AG09309 (cell line): ENCODE data around the gene TXNDC11.

ENCODE experiments used
- DNase-seq: peaks from one replicate; pipeline ENCODE4 v3.0.0-alpha.2; 2010; ENCODE audit warnings: low read depth
- H3K4me3 ChIP-seq: 2 replicates; pipeline ENCODE4 v1.5.1; 2011; ENCODE audit warnings: mild to moderate bottlenecking, low read depth, low read length, moderate library complexity; ENCODE audit not compliant: control insufficient read depth
- TF ChIP-seq, protein P1 (sequence below): IDR thresholded peaks from 2 replicates; pipeline ENCODE4 v1.5.1; 2011; ENCODE audit warnings: mild to moderate bottlenecking, low read depth, low read length, inconsistent platforms; ENCODE audit not compliant: insufficient read depth, control insufficient read depth; ENCODE audit errors: missing control alignments

The TXNDC11 gene

GRCh38 chr16:11762431-11762830 lies 19.8 kb upstream of the TXNDC11 start:
- TF ChIP-seq, protein P1, sequence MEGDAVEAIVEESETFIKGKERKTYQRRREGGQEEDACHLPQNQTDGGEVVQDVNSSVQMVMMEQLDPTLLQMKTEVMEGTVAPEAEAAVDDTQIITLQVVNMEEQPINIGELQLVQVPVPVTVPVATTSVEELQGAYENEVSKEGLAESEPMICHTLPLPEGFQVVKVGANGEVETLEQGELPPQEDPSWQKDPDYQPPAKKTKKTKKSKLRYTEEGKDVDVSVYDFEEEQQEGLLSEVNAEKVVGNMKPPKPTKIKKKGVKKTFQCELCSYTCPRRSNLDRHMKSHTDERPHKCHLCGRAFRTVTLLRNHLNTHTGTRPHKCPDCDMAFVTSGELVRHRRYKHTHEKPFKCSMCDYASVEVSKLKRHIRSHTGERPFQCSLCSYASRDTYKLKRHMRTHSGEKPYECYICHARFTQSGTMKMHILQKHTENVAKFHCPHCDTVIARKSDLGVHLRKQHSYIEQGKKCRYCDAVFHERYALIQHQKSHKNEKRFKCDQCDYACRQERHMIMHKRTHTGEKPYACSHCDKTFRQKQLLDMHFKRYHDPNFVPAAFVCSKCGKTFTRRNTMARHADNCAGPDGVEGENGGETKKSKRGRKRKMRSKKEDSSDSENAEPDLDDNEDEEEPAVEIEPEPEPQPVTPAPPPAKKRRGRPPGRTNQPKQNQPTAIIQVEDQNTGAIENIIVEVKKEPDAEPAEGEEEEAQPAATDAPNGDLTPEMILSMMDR, result no peak
- no peak overlapping the region for H3K4me3 ChIP-seq

GRCh38 chr16:11759997-11760396 lies 17.3 kb upstream of the TXNDC11 start:
- DNase-seq, result no peak
- TF ChIP-seq, protein P1, result no peak
- no peak overlapping the region for H3K4me3 ChIP-seq

More at GRCh38 chr16:11762431-11762830, 19.8 kb upstream of the TXNDC11 start:
- no peak for DNase-seq

- H3K4me3 ChIP-seq, result no peak overlapping the region
- DNase-seq, result no peak
- TF ChIP-seq, protein P1, result no peak
Measured at GRCh38 chr16:11759163-11759834, 16.6 kb upstream of the TXNDC11 start.

DNA sequence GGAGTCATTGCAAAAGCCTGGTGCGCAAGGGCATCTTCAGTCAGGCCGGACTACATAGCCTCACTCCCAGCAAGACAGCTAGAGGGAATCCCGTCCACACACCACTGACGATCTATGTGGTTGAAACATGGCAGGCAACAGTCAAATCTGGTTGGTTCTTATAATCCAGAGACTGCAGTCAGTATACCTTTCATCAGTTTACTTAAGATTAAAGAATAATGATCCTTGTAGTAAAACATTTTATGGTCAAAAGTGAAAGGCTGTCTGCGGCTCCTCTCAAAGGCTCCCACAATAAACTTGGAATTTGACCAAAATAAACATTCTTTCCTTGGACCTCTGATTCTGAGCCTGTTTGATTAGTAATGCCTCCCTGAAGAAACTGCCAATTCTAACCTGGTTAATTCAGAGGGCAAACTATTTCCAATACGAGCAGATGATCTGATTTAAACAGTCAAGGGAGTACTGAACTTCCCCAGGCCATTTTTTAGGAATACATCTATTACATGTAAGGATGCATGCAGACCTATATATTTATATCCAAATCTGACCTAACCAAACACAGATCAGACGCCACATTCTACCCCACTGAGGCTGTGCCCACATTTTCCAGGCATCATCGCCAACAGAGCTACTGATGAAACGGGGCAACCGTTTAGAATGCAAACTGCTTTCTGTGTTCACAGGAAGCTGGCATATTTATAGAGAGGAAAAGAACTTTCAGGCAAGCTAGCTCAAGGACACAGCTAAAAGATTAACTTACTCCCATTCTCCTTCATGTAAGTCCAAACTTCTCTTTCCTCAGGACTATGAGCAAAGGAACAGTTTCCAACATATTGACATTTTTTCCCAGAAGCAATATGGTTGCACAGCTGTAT lies 15.3 kb upstream of the TXNDC11 start:
- H3K4me3 ChIP-seq, result no peak overlapping the region
- TF ChIP-seq, protein P1, result no peak
- no peak for DNase-seq

DNA sequence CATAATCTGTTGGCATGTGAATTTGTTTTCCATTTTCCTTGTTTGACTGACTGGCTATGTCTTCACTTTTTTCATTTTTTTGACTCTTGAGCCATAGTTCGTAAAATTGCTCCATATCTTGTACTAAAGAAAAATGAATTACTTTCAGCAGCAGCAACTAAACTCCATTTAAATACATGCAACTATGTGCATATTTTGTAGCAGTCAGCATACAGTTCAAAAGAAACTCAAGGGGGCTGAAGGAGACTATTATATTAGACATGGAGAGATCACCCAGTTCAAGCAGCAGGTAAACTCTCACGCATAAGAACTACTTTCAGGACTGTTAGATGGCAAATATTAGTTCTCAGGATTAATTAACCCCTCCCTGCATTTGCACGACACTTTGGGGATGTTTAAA lies 13.6 kb upstream of the TXNDC11 start:
- H3K4me3 ChIP-seq, result no peak overlapping the region
- DNase-seq, result no peak
- TF ChIP-seq, protein P1, result no peak

- H3K4me3 ChIP-seq, result no peak overlapping the region
- no peak for DNase-seq
- TF ChIP-seq, protein P1, result no peak
Measured at GRCh38 chr16:11755022-11755760, 12.5 kb upstream of the TXNDC11 start.
